Activated CD4-positive, alpha-beta T cell treated with anti-CD3 and anti-CD28 coated beads for 4 hours (primary cell): ENCODE results near the gene ARL5A.
"Not testable (repeated sequence)": the region's sequence is repeated elsewhere in the genome, so short reads cannot be mapped to it uniquely, and the experiment has no call there.

Experiments
- DNase-seq, 2 donors: peaks; one replicate each; pipeline ENCODE4 v3.0.0-alpha.2; 2020

The ARL5A gene

GRCh38 chr2:151794422-151794821 is 33.8 kb downstream of the ARL5A start:
- DNase-seq: not testable (repeated sequence)

DNA sequence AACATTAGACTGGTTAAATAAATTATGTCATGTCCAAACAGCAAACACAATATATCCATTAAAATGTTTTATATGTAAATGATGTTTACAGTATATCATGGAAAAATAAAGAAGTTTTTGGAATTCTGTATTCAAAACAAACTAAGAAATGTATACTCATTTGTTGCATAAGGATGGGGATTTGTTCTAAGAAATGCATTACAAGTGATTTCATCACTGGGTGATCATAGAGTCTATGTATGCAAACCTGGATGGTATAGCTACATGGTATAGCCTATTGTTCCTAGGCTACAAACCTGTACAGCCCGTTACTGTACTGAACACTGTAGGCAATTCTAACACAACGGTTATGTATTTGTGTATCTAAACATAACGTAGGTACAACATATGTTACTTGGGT is 35.1 kb downstream of the ARL5A start:
- DNase-seq: no peak

- no peak for DNase-seq
Observed at GRCh38 chr2:151792589-151792988, 35.6 kb downstream of the ARL5A start.

DNA sequence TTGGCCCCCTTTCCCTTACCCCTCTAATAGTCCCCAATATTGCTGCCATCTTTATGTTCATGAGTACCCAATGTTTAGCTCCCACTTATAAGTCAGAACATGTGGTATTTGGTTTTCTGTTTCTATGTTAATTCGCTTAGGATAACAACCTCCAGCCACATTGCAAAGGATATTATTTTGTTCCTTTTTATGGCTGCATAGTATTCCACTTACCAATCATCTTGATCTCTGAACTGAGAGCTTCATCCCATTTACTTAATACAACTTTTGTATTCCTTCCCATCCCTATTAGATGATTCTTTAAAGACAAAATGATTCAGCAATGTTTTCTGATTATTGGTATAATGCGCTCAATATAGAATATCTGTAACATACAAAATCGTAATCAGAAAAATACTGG is 36.7 kb downstream of the ARL5A start:
- DNase-seq: no peak

DNA sequence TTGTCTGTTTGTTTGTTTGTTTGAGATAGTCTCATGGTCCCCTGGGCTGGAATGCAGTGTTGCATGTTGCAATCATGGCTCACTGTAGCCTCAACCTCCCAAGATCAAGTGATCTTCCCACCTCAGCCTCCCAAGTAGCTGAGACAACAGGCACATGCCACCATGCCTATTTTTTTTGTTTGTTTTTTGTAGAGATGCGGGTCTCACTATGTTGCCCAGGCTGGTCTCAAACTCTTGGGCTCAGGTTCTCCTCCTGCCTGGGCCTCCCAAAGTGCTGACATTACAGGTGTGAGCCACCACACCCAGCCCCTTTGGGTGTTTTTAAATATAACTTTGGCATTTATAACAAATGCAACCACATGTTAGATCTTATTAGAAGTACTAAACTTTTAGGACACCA is 37.5 kb downstream of the ARL5A start:
- no peak for DNase-seq

DNA sequence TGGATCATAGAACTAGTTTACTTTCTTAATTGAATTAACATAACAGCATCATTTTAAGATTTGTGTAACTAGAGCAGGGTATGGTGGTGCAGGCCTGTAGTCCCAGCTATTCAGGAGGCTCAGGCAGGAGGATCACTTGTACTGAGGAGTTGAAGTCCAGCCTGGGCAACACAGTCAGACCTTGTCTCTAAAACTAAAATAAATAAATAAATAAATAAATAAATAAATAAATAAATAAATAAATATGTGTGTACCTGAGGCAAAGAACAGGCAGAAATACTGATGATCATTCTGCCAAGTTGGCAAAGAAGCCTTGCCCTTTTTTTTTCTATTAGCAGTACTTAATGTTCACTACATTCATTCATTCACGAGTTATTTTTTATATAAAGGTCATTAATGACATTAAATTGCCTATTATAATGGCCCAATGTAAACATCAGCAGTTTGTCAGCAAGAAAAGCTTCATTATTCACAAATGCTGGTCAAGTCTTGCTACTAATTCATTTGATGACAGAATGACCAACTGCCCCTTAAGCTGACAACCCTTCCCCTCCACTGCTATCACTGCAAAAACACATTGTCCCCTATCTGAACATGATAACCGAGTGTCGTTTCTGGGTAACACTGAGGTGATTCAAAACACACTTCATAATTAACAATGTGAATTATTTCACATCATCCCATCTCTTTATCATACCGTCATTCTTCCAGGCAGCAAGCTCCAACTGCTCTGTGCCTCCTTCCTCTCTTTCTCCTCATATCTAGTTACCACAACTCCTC is 39.0 kb downstream of the ARL5A start:
- no peak for DNase-seq

DNA sequence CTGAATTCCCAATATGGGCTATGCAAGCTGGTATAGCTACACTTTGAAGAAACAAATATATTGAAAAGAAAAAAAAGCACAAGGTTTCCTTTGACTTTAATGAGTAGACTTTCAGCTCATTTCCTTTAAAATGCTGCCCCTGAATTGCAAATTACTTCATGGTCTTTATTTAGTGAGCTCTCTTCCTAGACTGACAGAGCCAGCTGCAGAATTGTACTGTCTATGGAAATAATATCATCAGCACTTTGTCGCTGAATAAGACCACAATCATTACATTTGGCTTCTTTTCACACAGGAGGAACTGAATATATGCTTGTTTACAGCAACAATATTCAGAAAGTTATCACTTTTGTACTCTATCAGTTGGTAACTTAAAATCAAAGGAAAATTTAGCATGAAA is 41.7 kb downstream of the ARL5A start:
- DNase-seq: no peak

- DNase-seq: no peak
Observed at GRCh38 chr2:151786077-151786476, 42.1 kb downstream of the ARL5A start.

DNA sequence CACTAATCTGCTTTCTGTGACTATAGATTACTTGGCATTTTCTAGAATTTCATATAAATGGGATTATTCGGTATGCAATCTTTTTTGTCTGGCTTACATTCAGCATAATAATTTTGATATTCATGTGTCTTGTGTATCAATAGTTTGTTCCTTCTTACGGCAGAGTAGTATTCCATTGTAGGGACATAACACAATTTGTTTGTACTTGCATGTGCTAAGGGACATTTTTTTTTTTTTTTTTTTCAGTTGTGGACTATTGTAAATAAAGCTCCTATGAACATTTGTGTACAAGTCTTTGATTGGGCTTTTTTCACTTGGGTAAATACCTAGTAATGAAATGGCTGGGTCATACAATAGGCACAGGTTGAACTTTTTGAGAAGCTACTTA is 45.1 kb downstream of the ARL5A start:
- DNase-seq: no peak

GRCh38 chr2:151782378-151783132 is 45.7 kb downstream of the ARL5A start:
- no peak for DNase-seq

- no peak for DNase-seq
Observed at GRCh38 chr2:151781642-151782041, 46.6 kb downstream of the ARL5A start.

- no peak for DNase-seq
Observed at GRCh38 chr2:151780938-151781337, 47.3 kb downstream of the ARL5A start.

DNA sequence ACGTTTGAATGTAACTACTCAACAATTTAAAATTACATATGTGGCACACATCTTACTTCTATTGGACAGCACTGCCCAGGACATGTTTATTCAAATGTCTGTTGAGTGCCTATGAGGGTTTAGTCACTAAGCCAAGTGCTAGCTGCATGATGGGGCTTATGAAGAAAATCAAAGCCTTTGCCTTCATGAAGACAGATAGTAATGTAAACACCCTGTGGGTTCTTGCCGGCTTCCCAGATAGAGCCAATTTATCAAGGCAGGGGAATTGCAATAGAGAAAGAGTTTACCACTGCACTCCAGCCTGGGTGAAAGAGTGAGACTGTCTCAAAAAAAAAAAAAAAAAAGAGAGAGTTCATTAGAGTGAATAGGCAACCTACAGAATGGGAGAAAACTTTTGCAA is 50.3 kb downstream of the ARL5A start:
- DNase-seq: no peak

DNA sequence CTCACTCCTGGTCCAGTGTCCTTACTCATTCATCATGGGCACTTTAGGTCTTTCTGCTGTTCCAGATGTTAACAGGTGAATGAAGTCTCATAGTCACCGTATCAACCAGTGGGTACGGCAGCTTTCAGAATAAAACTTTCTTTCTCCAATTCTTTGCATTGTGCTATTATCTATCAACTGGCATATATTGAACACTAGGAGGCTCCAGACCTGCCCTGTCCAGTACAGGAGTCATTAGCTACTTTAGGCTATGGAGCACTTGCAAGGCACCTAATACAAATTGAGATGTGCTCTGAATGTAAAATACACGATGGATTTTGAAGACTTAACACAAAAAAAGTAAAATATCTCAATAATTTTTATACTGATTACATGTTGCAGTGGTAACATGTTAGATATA is 50.7 kb downstream of the ARL5A start:
- DNase-seq: no peak

DNA sequence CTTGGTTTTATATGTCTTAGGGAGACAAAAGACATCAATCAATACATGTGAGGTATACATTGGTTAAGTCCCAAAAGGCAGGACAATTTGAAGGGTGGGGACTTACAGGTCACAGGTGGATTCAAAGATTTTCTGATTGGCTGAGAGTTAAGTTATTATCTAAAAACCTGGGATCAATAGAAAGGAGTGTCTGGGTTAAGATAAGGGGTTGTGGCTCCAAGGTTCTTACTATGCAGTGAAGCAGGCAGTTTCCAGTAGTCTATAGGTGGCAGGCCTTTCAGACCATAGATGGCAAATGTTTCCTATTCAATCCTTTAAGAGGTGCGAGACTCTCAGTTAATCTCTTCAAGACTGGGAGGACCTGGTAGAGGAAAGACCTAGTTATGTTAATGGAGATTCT is 51.9 kb downstream of the ARL5A start:
- no peak for DNase-seq

- DNase-seq: no peak
Observed at GRCh38 chr2:151775057-151775740, 53.0 kb downstream of the ARL5A start.

DNA sequence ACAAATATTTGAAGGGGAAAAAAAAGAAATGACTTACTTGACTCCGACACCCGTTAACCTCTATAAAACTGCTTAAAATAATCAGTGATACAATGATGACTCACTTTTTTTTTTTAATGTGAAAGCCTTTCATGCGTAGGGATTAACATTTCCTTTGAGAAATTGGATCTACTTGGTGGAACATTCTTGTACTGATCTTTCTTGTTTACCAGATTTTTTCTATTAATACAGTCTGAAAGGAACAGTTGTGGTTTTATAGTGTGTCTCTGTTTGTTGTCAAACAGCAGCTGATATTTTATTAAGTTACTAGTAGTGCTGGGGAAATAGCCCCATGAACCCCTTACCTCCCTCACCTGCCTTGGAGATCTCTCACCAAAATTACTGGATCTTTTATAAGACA is 53.7 kb downstream of the ARL5A start:
- no peak for DNase-seq

- no peak for DNase-seq
Observed at GRCh38 chr2:151771599-151772358, 56.4 kb downstream of the ARL5A start.

GRCh38 chr2:151770995-151771394 is 57.2 kb downstream of the ARL5A start:
- DNase-seq: no peak

DNA sequence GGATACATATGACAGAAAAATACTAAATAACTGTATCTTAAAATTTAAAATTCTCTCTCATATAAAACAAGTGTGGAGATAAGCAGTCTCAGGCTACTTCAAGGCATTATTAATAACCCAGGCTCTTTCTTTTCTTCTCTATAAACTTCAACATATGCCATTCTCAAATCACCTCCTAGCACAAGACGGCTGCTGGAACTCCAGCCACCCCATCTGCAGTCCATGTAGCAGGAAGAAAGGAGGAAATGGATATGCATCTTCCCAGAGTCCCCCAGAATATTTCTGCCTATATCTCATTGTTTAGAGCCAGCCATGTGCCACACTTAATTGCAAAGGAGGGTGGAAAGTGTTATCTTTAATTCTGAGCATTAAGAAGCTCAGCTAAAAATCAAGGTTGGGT is 58.6 kb downstream of the ARL5A start:
- DNase-seq: no peak

DNA sequence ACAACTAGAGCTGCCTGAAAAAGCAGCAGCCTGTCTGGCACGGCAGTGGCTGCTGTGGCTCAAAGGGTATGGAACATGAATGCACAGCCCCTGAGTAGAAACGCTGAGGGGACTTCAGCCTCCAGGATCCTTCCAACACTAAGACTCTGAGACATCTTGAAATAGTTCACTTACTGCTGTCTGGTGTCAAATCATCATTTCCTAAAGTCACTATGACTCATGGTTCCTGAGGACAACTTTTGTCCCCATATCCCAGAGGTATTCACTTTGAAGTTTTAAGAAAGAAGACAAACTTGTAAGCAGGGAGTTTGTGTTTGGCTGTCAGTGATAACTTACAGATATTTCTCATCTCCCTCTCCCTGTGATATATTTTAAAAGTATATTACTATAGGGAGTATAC is 60.7 kb downstream of the ARL5A start:
- DNase-seq: no peak

DNA sequence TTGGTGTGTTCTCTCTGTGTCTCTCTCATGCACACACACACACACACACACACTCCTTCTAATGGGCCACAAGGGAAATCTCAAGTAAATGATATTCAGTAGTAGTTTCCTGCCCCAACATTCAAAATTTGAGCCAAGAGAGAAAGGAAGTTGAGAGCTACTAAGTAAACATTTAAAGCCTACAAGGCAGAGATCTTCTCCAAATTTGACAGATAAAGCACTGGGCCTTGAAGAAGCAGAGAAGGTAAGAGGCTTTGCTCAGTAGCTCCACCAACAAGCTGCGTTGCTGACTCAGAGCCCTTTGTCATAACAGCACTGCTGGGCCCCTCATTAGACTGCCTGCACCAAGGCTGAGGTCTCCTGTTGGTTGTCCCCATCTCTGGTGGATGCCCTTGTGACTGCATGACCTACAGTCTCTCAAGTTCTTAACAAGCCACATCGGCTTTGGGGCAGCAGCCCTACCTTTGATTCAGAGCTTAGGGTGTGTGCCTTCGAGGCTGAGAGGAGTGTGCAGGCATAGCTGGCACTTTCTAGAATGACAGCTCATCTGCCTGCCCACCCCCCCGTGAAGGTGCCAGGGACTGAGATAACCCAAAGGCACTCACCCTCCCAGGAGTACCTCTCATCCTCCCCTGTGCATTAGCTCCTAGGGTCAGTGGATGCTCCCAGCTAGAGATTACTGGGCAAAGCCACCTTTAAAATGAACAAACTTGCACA is 61.6 kb downstream of the ARL5A start:
- DNase-seq: no peak
